CD14-positive monocyte (primary cell): ENCODE data around the gene CLDND2. TPM values are rescaled to one million over a fixed set of nuclear protein-coding genes. Genes with fewer than 3 reads are reported as not detected.

Source experiments
- DNase-seq, 3 donors: peaks; one replicate each; pipeline ENCODE4 v3.0.0-alpha.2; 2011 to 2022
- H2AFZ ChIP-seq: 2 replicates; pipeline ENCODE4 v1.6.0; 2012; ENCODE audit warnings: mild to moderate bottlenecking, low read depth, low read length, inconsistent platforms; ENCODE audit not compliant: insufficient read depth, poor library complexity, severe bottlenecking
- H3K27ac ChIP-seq, 2 donors: 1 replicate in 1 of 2; 2 replicates in 1 of 2; pipeline ENCODE4 v1.5.1; 2012 to 2013; ENCODE audit warnings: low read length in 2 of 2, control low read depth in 1 of 2, inconsistent platforms in 1 of 2, low read depth in 1 of 2, mild to moderate bottlenecking in 1 of 2
- H3K27me3 ChIP-seq, 2 donors: one replicate each; pipeline versions ENCODE4 v1.6.0 to v1.6.1; 2011 to 2013; ENCODE audit warnings: low read length in 2 of 2; ENCODE audit not compliant: control insufficient read depth in 2 of 2, insufficient read depth in 2 of 2
- H3K36me3 ChIP-seq, 2 donors: replicated peaks in 1 of 2; 1 replicate in 1 of 2; 2 replicates in 1 of 2; pipeline versions ENCODE4 v1.5.1 to v1.6.1; 2012 to 2013; ENCODE audit warnings: low read length in 2 of 2, control low read depth in 1 of 2, inconsistent platforms in 1 of 2, mild to moderate bottlenecking in 1 of 2; ENCODE audit not compliant: insufficient read depth in 2 of 2, control insufficient read depth in 1 of 2
- H3K4me1 ChIP-seq, 2 donors: 1 replicate in 1 of 2; 2 replicates in 1 of 2; pipeline versions ENCODE4 v1.5.1 to v1.6.1; 2012 to 2013; ENCODE audit warnings: low read length in 2 of 2, control low read depth in 1 of 2, inconsistent platforms in 1 of 2, mild to moderate bottlenecking in 1 of 2, moderate library complexity in 1 of 2; ENCODE audit not compliant: insufficient read depth in 2 of 2, control insufficient read depth in 1 of 2
- H3K4me2 ChIP-seq: replicated peaks from 2 replicates; pipeline ENCODE3; 2012; ENCODE audit warnings: low read length, moderate library complexity, mild to moderate bottlenecking; ENCODE audit not compliant: poor library complexity, severe bottlenecking; ENCODE audit errors: extremely low read depth
- H3K4me3 ChIP-seq, 3 experiments: fragments of 200-600 bp in 1 of 3; sonication (generic) in 1 of 3; replicated peaks in 1 of 3; 1 replicate in 2 of 3; 2 replicates in 1 of 3; pipeline ENCODE4 v1.5.1; 2011 to 2013; ENCODE audit warnings: low read length in 3 of 3, mild to moderate bottlenecking in 3 of 3, control low read depth in 2 of 3, low read depth in 2 of 3, inconsistent platforms in 1 of 3, moderate library complexity in 1 of 3
- H3K79me2 ChIP-seq: 2 replicates; pipeline ENCODE4 v1.6.0; 2012; ENCODE audit warnings: mild to moderate bottlenecking, control low read depth, inconsistent platforms, low read length, moderate library complexity; ENCODE audit not compliant: insufficient read depth
- H3K9ac ChIP-seq: 2 replicates; pipeline ENCODE4 v1.6.0; 2017; ENCODE audit warnings: low read length, mild to moderate bottlenecking; ENCODE audit not compliant: insufficient read depth, poor library complexity, severe bottlenecking
- H3K9me3 ChIP-seq, 2 donors: replicated peaks in 1 of 2; 1 replicate in 1 of 2; 2 replicates in 1 of 2; pipeline versions ENCODE4 v1.5.1 to v1.6.1; 2012 to 2013; ENCODE audit warnings: low read length in 2 of 2, control low read depth in 1 of 2; ENCODE audit not compliant: control insufficient read depth in 1 of 2, insufficient read depth in 1 of 2
- H4K20me1 ChIP-seq: 2 replicates; pipeline ENCODE4 v1.6.0; 2012; ENCODE audit warnings: mild to moderate bottlenecking, low read length, control low read depth, moderate library complexity; ENCODE audit not compliant: insufficient read depth
- H3K27ac Mint-ChIP-seq, 7 donors: one replicate each; pipeline ENCODE4 v1.8.0; 2020; ENCODE audit warnings: mild to moderate bottlenecking in 7 of 7, mixed read lengths in 7 of 7, moderate library complexity in 6 of 7, inconsistent platforms in 2 of 7
- H3K27me3 Mint-ChIP-seq, 3 donors: one replicate each; pipeline ENCODE4 v1.8.0; 2021 to 2022; ENCODE audit warnings: low read depth in 3 of 3, mild to moderate bottlenecking in 3 of 3, mixed read lengths in 3 of 3, moderate library complexity in 3 of 3, inconsistent platforms in 1 of 3
- H3K36me3 Mint-ChIP-seq, 2 donors: one replicate each; pipeline ENCODE4 v1.8.0; 2020; ENCODE audit warnings: mixed read lengths in 2 of 2, inconsistent platforms in 1 of 2, mild to moderate bottlenecking in 1 of 2
- H3K4me1 Mint-ChIP-seq: one replicate; pipeline ENCODE4 v1.8.0; 2020; ENCODE audit warnings: mild to moderate bottlenecking, mixed read lengths
- H3K4me3 Mint-ChIP-seq, 2 donors: one replicate each; pipeline ENCODE4 v1.8.0; 2020; ENCODE audit warnings: mild to moderate bottlenecking in 2 of 2, mixed read lengths in 2 of 2, moderate library complexity in 1 of 2
- H3K9me3 Mint-ChIP-seq, 7 donors: one replicate each; pipeline ENCODE4 v1.8.0; 2020 to 2022; ENCODE audit warnings: mixed read lengths in 7 of 7, mild to moderate bottlenecking in 6 of 7, moderate library complexity in 6 of 7, inconsistent platforms in 2 of 7
- WGBS: methylation state at CpG from one replicate; pipeline ENCODE4 v1.1.5; 2013; ENCODE audit warnings: missing lambda C conversion rate; ENCODE audit not compliant: insufficient coverage; 5-methylcytosine and 5-hydroxymethylcytosine counted together
- intact Hi-C, 2 donors: fragments of 100-400 bp; cut with micrococcal nuclease; formaldehyde crosslinking; loops; one replicate each; pipeline versions ENCODE4 v1.15.0 to v1.15.1; 2023
- polyA plus RNA-seq, 3 donors: library from polyadenylated mRNA; depleted of rRNA in 1 of 3; unstranded in 2 of 3; stranded (reverse) in 1 of 3; fragments of 300-500 nt in 2 of 3; fragments of >200 nt in 1 of 3; fragmentation: Illumina TruSeq in 2 of 3; gene quantifications; 1 replicate in 2 of 3; 2 replicates in 1 of 3; pipeline ENCODE4 v1.2.3, GENCODE V29; 2012 to 2021
- TF ChIP-seq, protein P1 (sequence below): fragments of 200-600 bp; IDR thresholded peaks from one replicate; pipeline ENCODE4 v1.8.0; 2022; ENCODE audit warnings: antibody characterized with exemption, mild to moderate bottlenecking

CLDND2 gene
- polyA plus RNA-seq, 3 donors, result 0.08 TPM; not detected in 2

DNA sequence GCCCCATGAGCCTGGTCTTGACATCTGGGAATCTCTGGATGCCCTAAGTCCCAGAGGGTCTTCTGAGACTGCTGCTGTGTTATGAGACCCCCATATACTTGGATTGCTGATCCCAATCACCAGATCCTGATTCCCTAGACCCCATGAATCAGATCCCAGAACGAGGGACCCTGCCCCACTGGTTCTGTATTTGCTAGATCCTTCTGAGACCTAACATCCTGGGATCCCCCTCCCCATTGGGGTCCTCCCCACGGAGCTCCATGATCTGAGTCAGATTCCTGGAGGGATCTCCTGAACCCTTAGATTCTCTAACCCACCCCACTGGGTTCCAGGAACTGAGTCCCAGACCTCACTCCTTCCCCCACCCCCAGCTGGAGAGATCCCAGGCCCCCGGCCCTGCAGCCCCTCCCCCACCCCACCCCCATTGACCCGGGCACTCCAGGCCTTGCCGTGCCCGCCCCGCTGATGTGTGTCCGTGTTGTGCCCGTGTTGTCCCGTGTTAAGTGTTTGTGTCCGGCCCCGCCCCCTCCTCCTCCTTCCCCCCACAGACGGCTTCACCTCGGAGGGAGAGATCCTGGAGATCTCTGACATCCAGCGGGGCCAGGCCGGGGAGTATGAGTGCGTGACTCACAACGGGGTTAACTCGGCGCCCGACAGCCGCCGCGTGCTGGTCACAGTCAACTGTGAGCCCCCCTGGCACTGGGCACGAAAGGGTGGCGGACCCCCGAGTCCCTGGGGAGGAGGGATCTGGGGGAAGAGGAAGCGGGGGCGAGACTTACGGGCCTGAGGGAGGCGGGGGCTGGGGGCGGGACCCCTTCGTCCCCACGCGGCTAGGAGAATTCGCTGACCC, 42.4 kb downstream of the CLDND2 start:
- Histone ChIP-seq H3K9me3 (peaks cover 0 to 4% of the 10 kb centered on the region in 2 donors), H3K27me3 (peaks cover 12 to 42% of the 10 kb centered on the region in 2 donors), H3K36me3 (no peaks in the 10 kb centered on the region), H3K4me3 (no peak overlapping the region), H2AFZ (peak overlapping the region; percentile 73), H3K4me2 (peak overlapping the region; percentile 72), H4K20me1 (no peaks in the 10 kb centered on the region), H3K9ac (no peak overlapping the region), H3K27ac (no peak overlapping the region), H3K4me1 (peaks cover 13 to 28% of the 10 kb centered on the region in 2 donors), H3K79me2 (no peaks in the 10 kb centered on the region)
- no peak for DNase-seq
- peaks cover 28% of the 10 kb centered on the region for H3K4me1 Mint-ChIP-seq
- H3K36me3 Mint-ChIP-seq, result peaks cover 2% of the 10 kb centered on the region in 2 donors
- peaks cover 45 to 63% (median 50%) of the 10 kb centered on the region in 3 donors for H3K27me3 Mint-ChIP-seq
- WGBS, result 15% methylated on average over 23 of the region's 36 CpGs
- intact Hi-C loops, result loop anchor here in 1 of 2 donors (5.0 kb wide), 1 partner anchor 41 kb away; the partner anchor contains the start of genes CLDND2 and ETFB
- peaks cover 0 to 22% (median 6%) of the 10 kb centered on the region in 7 donors for H3K9me3 Mint-ChIP-seq
- peak overlapping the region in 3 of 7 donors; percentile 35 to 68 (median 65) for H3K27ac Mint-ChIP-seq
- peak overlapping the region in 1 of 2 donors; percentile 96 for H3K4me3 Mint-ChIP-seq
- TF ChIP-seq, protein P1, sequence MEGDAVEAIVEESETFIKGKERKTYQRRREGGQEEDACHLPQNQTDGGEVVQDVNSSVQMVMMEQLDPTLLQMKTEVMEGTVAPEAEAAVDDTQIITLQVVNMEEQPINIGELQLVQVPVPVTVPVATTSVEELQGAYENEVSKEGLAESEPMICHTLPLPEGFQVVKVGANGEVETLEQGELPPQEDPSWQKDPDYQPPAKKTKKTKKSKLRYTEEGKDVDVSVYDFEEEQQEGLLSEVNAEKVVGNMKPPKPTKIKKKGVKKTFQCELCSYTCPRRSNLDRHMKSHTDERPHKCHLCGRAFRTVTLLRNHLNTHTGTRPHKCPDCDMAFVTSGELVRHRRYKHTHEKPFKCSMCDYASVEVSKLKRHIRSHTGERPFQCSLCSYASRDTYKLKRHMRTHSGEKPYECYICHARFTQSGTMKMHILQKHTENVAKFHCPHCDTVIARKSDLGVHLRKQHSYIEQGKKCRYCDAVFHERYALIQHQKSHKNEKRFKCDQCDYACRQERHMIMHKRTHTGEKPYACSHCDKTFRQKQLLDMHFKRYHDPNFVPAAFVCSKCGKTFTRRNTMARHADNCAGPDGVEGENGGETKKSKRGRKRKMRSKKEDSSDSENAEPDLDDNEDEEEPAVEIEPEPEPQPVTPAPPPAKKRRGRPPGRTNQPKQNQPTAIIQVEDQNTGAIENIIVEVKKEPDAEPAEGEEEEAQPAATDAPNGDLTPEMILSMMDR, result no peak

DNA sequence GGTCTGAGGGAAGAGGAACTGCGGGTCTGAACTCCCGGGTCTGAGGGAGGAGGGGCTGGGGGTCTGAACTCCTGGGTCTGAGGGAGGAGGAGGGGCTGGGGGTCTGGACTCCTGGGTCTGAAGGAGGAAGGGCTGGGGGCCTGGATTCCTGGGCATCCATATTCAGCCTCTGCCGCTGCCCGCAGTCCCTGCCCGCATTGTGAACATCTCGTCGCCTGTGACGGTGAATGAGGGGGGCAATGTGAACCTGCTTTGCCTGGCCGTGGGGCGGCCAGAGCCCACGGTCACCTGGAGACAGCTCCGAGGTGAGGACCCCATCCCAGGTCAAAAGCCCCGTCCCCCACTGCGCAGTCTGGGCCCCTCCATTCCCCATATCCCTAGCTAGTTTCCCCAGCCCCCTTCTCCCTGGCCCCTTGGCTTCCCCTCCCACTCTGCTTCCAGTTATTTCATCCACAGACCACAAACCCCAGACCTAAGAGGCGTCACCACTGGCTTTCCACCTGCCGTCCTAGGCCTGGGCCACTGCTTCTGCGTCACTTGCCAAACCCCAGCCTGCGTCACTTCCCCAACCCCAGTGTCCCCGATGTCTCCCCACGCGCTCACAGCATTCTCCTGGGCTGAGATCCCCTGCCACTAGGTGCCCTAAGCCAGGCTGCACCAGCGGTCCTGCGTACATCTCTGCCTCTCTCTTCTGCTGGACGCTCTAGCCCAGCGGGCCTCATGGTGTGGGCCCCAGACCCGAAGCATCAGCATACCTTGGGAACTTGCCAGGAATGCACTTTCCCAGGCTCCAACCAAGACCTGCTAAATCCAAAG, 43.4 kb downstream of the CLDND2 start:
- H3K4me2 ChIP-seq, result no peak overlapping the region
- Mint-ChIP-seq H3K36me3 (peaks cover 2% of the 10 kb centered on the region in 2 donors), H3K27me3 (peaks cover 45 to 65% (median 50%) of the 10 kb centered on the region in 3 donors), H3K27ac (peak overlapping the region in 3 of 7 donors; percentile 62 to 68 (median 65)), H3K9me3 (peaks cover 0 to 19% (median 4%) of the 10 kb centered on the region in 7 donors), H3K4me3 (peak overlapping the region in 1 of 2 donors; percentile 73), H3K4me1 (peaks cover 28% of the 10 kb centered on the region)
- H3K27me3 ChIP-seq, result peaks cover 12 to 42% of the 10 kb centered on the region in 2 donors
- TF ChIP-seq, protein P1, result no peak
- H4K20me1 ChIP-seq, result no peaks in the 10 kb centered on the region
- no peaks in the 10 kb centered on the region for H3K36me3 ChIP-seq
- no peaks in the 10 kb centered on the region for H3K9me3 ChIP-seq
- H3K9ac ChIP-seq, result no peak overlapping the region
- DNase-seq, result peak; percentile 34 to 72 (median 52)
- peaks cover 13 to 28% of the 10 kb centered on the region in 2 donors for H3K4me1 ChIP-seq
- intact Hi-C loops, result loop anchor here in 1 of 2 donors (5.0 kb wide), 1 partner anchor 42 kb away; the partner anchor contains the start of genes CLDND2 and ETFB
- WGBS, result 63% methylated on average over 24 of the region's 26 CpGs
- no peak overlapping the region for H2AFZ ChIP-seq
- H3K79me2 ChIP-seq, result no peaks in the 10 kb centered on the region
- no peak overlapping the region for H3K4me3 ChIP-seq
- H3K27ac ChIP-seq, result no peak overlapping the region
